Type B pancreatic cell (in vitro differentiated cells): ENCODE data around the gene MIER1. TPM values are rescaled to one million over a fixed set of nuclear protein-coding genes. Genes with fewer than 3 reads are reported as not detected.
A peak's percentile ranks its signal among the peaks of the same experiment; 100 is the strongest.

ENCODE experiments used
- DNase-seq: peaks from one replicate; pipeline ENCODE4 v3.0.0; 2021; ENCODE audit warnings: mixed read lengths; ENCODE audit not compliant: unreplicated experiment; ENCODE audit errors: extremely low spot score
- H3K27ac Mint-ChIP-seq: 2 replicates; pipeline ENCODE4 v1.8.0; 2021; ENCODE audit warnings: mild to moderate bottlenecking, mixed read lengths
- H3K27me3 Mint-ChIP-seq: 2 replicates; pipeline ENCODE4 v1.8.0; 2021; ENCODE audit warnings: mixed read lengths
- H3K36me3 Mint-ChIP-seq: 2 replicates; pipeline ENCODE4 v1.8.0; 2021; ENCODE audit warnings: mixed read lengths
- H3K4me1 Mint-ChIP-seq: one replicate; pipeline ENCODE4 v1.8.0; 2021; ENCODE audit warnings: mixed read lengths; ENCODE audit not compliant: unreplicated experiment
- H3K4me3 Mint-ChIP-seq: 2 replicates; pipeline ENCODE4 v1.8.0; 2021; ENCODE audit warnings: mild to moderate bottlenecking, mixed read lengths
- H3K9me3 Mint-ChIP-seq: 2 replicates; pipeline ENCODE4 v1.8.0; 2021; ENCODE audit warnings: mixed read lengths
- total RNA-seq: library from RNA; stranded (reverse); gene quantifications from 2 replicates; pipeline ENCODE4 v1.2.1, GENCODE V29; 2021; ENCODE audit warnings: low replicate concordance
- TF ChIP-seq, protein P1 (sequence below): fragments of 200-600 bp; sonication (generic); conservative IDR thresholded peaks from 2 replicates; pipeline ENCODE4 v1.5.0; 2021; ENCODE audit warnings: antibody characterized with exemption, mild to moderate bottlenecking

MIER1 gene
- total RNA-seq, 1 donor from 2014 or later = 27.8 TPM

DNA sequence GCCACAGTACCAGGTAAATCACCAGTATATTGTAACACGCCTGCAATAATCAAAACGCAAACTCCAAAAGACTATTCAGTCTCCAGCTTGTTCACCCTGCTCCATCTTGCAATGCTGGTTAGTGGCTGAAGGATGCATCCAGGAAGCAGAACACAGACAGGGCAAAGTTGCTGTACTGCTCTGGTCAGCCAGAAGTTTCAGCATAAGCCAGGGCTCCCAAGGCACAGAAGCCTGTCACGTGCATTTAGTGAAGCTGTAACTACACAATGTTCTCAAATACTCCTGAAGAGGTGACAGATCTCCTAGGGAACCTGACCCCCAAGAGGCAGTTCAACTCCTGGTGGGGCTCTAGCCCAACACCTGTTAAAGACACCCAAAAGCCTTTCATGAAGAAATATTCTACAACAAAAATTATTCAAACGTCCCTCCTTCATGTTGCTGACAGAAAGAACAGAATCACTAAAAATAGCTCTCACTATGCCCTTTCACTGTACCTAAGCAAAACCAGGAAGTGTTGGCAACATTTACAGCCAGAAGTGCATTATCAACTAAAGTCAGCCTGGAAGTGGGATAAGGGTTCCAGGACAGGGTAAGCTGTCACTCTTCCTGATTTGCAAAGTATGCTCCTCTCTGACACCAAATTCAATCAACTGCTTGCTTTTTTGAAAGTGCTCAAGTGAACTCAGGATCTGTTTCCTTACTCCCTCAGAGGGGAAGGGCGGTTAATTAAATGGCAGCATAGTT, 77.1 kb downstream of the MIER1 start:
- Mint-ChIP-seq H3K4me1 (peaks cover 12% of the 10 kb centered on the region), H3K27me3 (no peaks in the 10 kb centered on the region), H3K36me3 (peaks cover 11% of the 10 kb centered on the region), H3K4me3 (no peak overlapping the region), H3K27ac (peak overlapping the region; percentile 27), H3K9me3 (no peaks in the 10 kb centered on the region)
- TF ChIP-seq, protein P1, sequence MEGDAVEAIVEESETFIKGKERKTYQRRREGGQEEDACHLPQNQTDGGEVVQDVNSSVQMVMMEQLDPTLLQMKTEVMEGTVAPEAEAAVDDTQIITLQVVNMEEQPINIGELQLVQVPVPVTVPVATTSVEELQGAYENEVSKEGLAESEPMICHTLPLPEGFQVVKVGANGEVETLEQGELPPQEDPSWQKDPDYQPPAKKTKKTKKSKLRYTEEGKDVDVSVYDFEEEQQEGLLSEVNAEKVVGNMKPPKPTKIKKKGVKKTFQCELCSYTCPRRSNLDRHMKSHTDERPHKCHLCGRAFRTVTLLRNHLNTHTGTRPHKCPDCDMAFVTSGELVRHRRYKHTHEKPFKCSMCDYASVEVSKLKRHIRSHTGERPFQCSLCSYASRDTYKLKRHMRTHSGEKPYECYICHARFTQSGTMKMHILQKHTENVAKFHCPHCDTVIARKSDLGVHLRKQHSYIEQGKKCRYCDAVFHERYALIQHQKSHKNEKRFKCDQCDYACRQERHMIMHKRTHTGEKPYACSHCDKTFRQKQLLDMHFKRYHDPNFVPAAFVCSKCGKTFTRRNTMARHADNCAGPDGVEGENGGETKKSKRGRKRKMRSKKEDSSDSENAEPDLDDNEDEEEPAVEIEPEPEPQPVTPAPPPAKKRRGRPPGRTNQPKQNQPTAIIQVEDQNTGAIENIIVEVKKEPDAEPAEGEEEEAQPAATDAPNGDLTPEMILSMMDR = no peak
- DNase-seq = no peak

GRCh38 chr1:67004176-67004575, 79.4 kb downstream of the MIER1 start:
- Mint-ChIP-seq H3K27ac (no peak overlapping the region), H3K9me3 (no peaks in the 10 kb centered on the region), H3K36me3 (peaks cover 18% of the 10 kb centered on the region), H3K4me1 (peaks cover 12% of the 10 kb centered on the region), H3K27me3 (no peaks in the 10 kb centered on the region), H3K4me3 (no peak overlapping the region)
- TF ChIP-seq, protein P1 = no peak
- DNase-seq = no peak

DNA sequence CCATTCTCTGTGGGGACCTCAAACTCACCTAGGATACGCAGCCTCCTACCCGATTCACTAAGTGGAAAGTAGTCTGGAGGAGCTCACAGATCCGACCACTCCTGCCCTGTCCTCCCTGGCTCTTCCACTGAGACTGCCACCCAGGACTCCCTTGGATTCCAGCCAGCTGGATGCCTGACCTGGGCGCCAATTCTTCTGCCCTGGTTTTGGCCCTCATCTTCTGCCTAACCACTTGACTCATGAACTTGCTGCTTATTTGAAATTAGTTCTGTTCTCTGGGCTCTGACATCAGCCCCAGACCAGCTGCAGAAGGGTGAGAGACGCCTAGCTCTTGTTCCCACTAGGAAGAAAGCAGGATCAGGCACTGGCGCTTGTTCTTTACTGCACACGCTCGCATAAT, 80.3 kb downstream of the MIER1 start:
- peaks cover 12% of the 10 kb centered on the region for H3K4me1 Mint-ChIP-seq
- no peak overlapping the region for H3K27ac Mint-ChIP-seq
- DNase-seq = no peak
- H3K9me3 Mint-ChIP-seq = no peaks in the 10 kb centered on the region
- H3K4me3 Mint-ChIP-seq = no peak overlapping the region
- H3K36me3 Mint-ChIP-seq = peaks cover 27% of the 10 kb centered on the region
- no peaks in the 10 kb centered on the region for H3K27me3 Mint-ChIP-seq
- TF ChIP-seq, protein P1 = no peak

DNA sequence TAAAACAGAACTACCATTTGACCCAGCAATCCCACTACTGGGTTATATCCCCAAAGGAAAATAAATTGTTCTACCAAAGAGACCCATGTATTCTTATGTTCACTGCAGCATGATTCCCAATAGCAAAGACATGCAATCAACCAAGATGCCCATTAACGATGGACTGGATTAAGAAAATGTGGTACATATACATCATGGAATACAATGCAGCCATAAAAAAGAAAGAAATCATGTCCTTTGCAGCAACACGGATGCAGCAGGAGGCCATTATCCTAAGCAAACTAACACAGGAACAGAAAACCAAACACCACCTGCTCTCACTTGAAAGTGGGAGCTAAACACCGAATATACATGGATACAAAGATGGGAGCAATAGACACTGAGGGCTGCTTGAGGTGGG, 85.0 kb downstream of the MIER1 start:
- DNase-seq = no peak
- Mint-ChIP-seq H3K27ac (no peak overlapping the region), H3K4me3 (no peak overlapping the region), H3K9me3 (no peaks in the 10 kb centered on the region), H3K36me3 (peaks cover 38% of the 10 kb centered on the region), H3K4me1 (no peaks in the 10 kb centered on the region), H3K27me3 (no peaks in the 10 kb centered on the region)
- TF ChIP-seq, protein P1 = no peak

DNA sequence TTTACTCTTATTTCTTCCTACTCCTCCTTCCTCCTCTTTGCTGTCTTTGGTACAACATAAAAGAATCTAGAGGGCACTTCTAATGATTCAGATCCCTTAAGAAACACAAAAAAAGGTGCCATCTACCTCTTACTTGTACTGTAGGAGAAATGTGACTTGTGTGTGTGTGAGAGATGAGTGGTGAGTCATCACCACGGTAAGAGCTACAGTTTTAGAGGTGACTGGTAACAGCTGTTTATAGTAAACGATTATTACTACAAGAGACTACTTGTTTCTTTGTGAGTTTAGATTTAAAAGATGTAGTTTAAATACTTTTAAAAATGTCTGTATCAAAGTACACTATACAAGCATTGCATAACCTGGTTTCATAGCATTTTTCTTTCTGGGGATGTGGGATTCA, 88.8 kb downstream of the MIER1 start:
- DNase-seq = no peak
- Mint-ChIP-seq H3K27ac (no peak overlapping the region), H3K4me3 (no peak overlapping the region), H3K36me3 (peaks cover 32% of the 10 kb centered on the region), H3K9me3 (no peaks in the 10 kb centered on the region), H3K4me1 (no peaks in the 10 kb centered on the region), H3K27me3 (no peaks in the 10 kb centered on the region)
- TF ChIP-seq, protein P1 = no peak
